ENCODE measurements around the gene LANCL1. TPM values are rescaled to one million over a fixed set of nuclear protein-coding genes. Genes with fewer than 3 reads are reported as not detected.
"Not testable (repeated sequence)": the region's sequence is repeated elsewhere in the genome, so short reads cannot be mapped to it uniquely, and the experiment has no call there.

LANCL1 gene
- total and polyA plus RNA-seq, 2 donors from 2014 or later: 28.0 to 47.4 TPM

DNA sequence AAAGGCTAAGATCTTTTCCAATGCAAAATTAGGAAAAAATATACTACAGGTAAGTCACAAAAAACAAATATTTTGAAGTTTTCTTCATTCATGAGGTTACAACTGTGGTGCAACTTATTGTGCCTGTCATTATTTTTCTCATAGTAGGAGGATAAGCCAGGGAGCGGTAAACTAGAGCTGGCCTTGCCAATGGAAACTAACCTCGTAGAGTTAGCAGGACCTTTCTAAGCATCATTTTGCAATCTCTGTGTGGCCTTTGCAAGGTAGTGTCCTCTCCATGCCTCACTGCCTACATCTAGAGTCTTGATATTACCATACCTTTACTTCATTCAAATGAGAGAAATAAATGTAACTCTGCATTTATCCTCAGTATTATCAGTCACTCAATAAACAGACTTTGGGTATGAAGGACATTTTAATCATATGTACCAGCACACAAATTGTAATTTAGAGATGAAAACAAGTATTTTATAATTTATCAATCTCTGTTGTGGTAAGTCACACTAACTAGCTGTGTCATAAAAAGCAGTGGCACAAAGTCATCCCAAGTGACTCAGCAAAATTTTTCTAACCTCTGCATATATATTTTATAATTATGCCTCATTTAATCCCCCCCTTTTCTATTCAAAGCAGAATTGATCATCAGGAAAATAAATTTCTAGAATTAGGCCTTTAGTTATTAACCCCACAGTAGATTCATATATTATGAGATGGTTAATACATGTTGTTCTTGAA, 47.0 kb downstream of the LANCL1 start:
- FAIRE-seq: no peak

DNA sequence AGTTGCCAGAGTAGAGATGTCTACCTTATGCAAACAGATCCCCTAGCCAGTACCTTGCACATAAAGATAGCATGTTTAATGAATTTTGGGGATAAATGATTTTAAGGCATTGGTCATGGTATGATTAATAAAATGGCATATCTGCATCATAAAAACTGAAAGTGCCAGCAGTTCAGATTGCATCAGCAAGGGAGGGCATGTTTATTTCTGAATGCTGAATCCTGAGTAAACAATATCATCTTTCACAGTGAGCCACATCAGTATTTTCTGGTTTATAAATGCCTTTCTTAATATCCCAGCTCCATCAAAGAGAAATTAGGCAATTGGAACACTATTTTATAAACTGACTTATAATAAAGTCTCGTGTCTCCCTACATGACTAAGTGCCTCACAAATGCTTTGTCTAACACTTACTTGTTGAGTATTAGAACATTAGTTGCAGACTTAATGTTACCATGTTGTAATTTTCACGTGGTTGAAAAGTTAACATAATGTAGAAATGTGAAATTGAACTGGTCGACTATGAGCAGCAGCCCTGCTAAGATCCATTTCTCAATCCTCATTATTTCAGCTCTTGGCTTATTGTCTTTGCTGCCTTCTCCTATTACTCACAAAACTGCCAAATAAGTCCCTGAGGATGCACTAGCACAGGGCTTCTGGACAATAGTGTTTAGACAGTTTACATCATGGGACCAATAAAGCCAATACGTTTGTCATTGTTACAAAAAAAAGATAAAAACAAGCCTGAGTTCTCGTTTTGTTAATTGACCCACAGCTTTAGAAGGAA, 48.0 kb downstream of the LANCL1 start:
- no peak for DNase-seq
- FAIRE-seq: no peak

More for the DNA sequence above, 47.0 kb downstream of the LANCL1 start:
- Histone ChIP-seq H3K4me1 (ENCODE audit: control insufficient read depth in 2 of 3, insufficient read depth in 2 of 3, low read depth in 1 of 3, low read length in 3 of 3) (no peaks in the 10 kb centered on the region), H3K27ac (ENCODE audit: low read depth in 2 of 2, low read length in 2 of 2) (no peak overlapping the region), H3K36me3 (ENCODE audit: control insufficient read depth in 2 of 3, insufficient read depth in 3 of 3, low read length in 3 of 3) (peaks cover 0 to 16% (median 4%) of the 10 kb centered on the region in 3 donors), H3K4me3 (ENCODE audit: low read length in 3 of 3) (no peak overlapping the region), H3K9me3 (ENCODE audit: control insufficient read depth in 2 of 3, insufficient read depth in 1 of 3, low read length in 3 of 3) (peaks cover 0 to 14% (median 0%) of the 10 kb centered on the region in 3 donors), H3K27me3 (ENCODE audit: control insufficient read depth, insufficient read depth, low read length) (no peaks in the 10 kb centered on the region), H3K9ac (ENCODE audit: low read length in 3 of 3) (no peak overlapping the region)
- no peak for TF ChIP-seq CTCF (IDR thresholded peaks at IDR 0.05; ENCODE audit: borderline replicate concordance, extremely low read depth, insufficient read depth)
- intact Hi-C loops (cut with DNase I): no loop called here
- no peak for DNase-seq

GRCh38 chr2:210427309-210427708, 49.2 kb downstream of the LANCL1 start:
- FAIRE-seq; intact Hi-C loops (cut with DNase I); H3K27ac ChIP-seq (ENCODE audit: low read depth in 2 of 2, low read length in 2 of 2); H3K27me3 ChIP-seq (ENCODE audit: control insufficient read depth, insufficient read depth, low read length); H3K9ac ChIP-seq (ENCODE audit: low read length in 3 of 3); DNase-seq; H3K4me3 ChIP-seq (ENCODE audit: low read length in 3 of 3); H3K4me1 ChIP-seq (ENCODE audit: control insufficient read depth in 2 of 3, insufficient read depth in 2 of 3, low read depth in 1 of 3, low read length in 3 of 3): not testable (repeated sequence)
- Histone ChIP-seq H3K36me3 (ENCODE audit: control insufficient read depth in 2 of 3, insufficient read depth in 3 of 3, low read length in 3 of 3) (peaks cover 0 to 12% (median 4%) of the 10 kb centered on the region in 3 donors), H3K9me3 (ENCODE audit: control insufficient read depth in 2 of 3, insufficient read depth in 1 of 3, low read length in 3 of 3) (peaks cover 0 to 23% (median 0%) of the 10 kb centered on the region in 3 donors)

More for the DNA sequence above, 48.0 kb downstream of the LANCL1 start:
- no peak overlapping the region for H3K4me3 ChIP-seq (ENCODE audit: low read length in 3 of 3)
- no peaks in the 10 kb centered on the region for H3K27me3 ChIP-seq (ENCODE audit: control insufficient read depth, insufficient read depth, low read length)
- H3K4me1 ChIP-seq (ENCODE audit: control insufficient read depth in 2 of 3, insufficient read depth in 2 of 3, low read depth in 1 of 3, low read length in 3 of 3): no peaks in the 10 kb centered on the region
- no peak for TF ChIP-seq CTCF (IDR thresholded peaks at IDR 0.05; ENCODE audit: borderline replicate concordance, extremely low read depth, insufficient read depth)
- H3K9me3 ChIP-seq (ENCODE audit: control insufficient read depth in 2 of 3, insufficient read depth in 1 of 3, low read length in 3 of 3): peaks cover 0 to 23% (median 0%) of the 10 kb centered on the region in 3 donors
- intact Hi-C loops (cut with DNase I): no loop called here
- H3K27ac ChIP-seq (ENCODE audit: low read depth in 2 of 2, low read length in 2 of 2): no peak overlapping the region
- H3K9ac ChIP-seq (ENCODE audit: low read length in 3 of 3): no peak overlapping the region
- peaks cover 0 to 12% (median 4%) of the 10 kb centered on the region in 3 donors for H3K36me3 ChIP-seq (ENCODE audit: control insufficient read depth in 2 of 3, insufficient read depth in 3 of 3, low read length in 3 of 3)

GRCh38 chr2:210422366-210422765, 54.2 kb downstream of the LANCL1 start:
- no peaks in the 10 kb centered on the region for H3K36me3 ChIP-seq (ENCODE audit: control insufficient read depth in 2 of 3, insufficient read depth in 3 of 3, low read length in 3 of 3)
- H3K9me3 ChIP-seq (ENCODE audit: control insufficient read depth in 2 of 3, insufficient read depth in 1 of 3, low read length in 3 of 3): peaks cover 0 to 19% (median 0%) of the 10 kb centered on the region in 3 donors
- no peak overlapping the region for H3K4me3 ChIP-seq (ENCODE audit: low read length in 3 of 3)
- FAIRE-seq (no peak), DNase-seq (no peak)
- no peak overlapping the region for H3K9ac ChIP-seq (ENCODE audit: low read length in 3 of 3)
- no peak overlapping the region for H3K27ac ChIP-seq (ENCODE audit: low read depth in 2 of 2, low read length in 2 of 2)
- no peaks in the 10 kb centered on the region for H3K4me1 ChIP-seq (ENCODE audit: control insufficient read depth in 2 of 3, insufficient read depth in 2 of 3, low read depth in 1 of 3, low read length in 3 of 3)
- intact Hi-C loops (cut with DNase I): no loop called here
- no peaks in the 10 kb centered on the region for H3K27me3 ChIP-seq (ENCODE audit: control insufficient read depth, insufficient read depth, low read length)
- no peak for TF ChIP-seq CTCF (IDR thresholded peaks at IDR 0.05; ENCODE audit: borderline replicate concordance, extremely low read depth, insufficient read depth)
